Endothelial cell of umbilical vein (primary cell): ENCODE data around the gene CYBA. TPM values are rescaled to one million over a fixed set of nuclear protein-coding genes. Genes with fewer than 3 reads are reported as not detected.

Experiments used
- BruUV-seq: library from RNA; stranded (reverse); fragments of 400-500 nt; replicated peaks from 2 replicates; lab custom pipeline; 2021; lab: Mats Ljungman, UMichigan
- CTCF ChIA-PET: fragments of 300-600, 350-600 bp; sonication (Branson Sonifier 250); formaldehyde crosslinking; loops from one replicate; lab custom pipeline; 2021; ENCODE audit warnings: antibody characterized with exemption, inconsistent platforms; lab: Charles Lee
- POLR2A ChIA-PET: fragments of 300-600, 350-600 bp; sonication (Branson Sonifier 250); formaldehyde crosslinking; loops from one replicate; lab custom pipeline; 2021; ENCODE audit warnings: antibody characterized with exemption, inconsistent platforms; lab: Charles Lee
- DNase-seq: peaks from one replicate; pipeline ENCODE4 v3.0.0-alpha.2; 2011; ENCODE audit warnings: low read depth, low spot score
- FAIRE-seq: peaks from 2 replicates; lab custom pipeline; 2011; peaks lifted over from hg19 to GRCh38; lab: Jason Lieb, UNC
- H2AFZ ChIP-seq: 2 replicates; pipeline ENCODE4 v1.6.0; 2012; ENCODE audit warnings: low read depth, low read length, control low read depth, inconsistent platforms
- H3K27ac ChIP-seq: 2 replicates; pipeline ENCODE4 v1.5.1; 2011; ENCODE audit warnings: low read depth, mild to moderate bottlenecking, control low read depth, low read length, moderate library complexity; ENCODE audit not compliant: insufficient read depth
- H3K27me3 ChIP-seq, 2 experiments: 2 replicates each; pipeline versions ENCODE4 v1.6.0 to v1.6.1; 2011; ENCODE audit warnings: low read length in 2 of 2, mixed read lengths in 1 of 2; ENCODE audit not compliant: control insufficient read depth in 2 of 2, insufficient read depth in 2 of 2
- H3K36me3 ChIP-seq, 2 experiments: 2 replicates in 1 of 2; 3 replicates in 1 of 2; pipeline ENCODE4 v1.5.1; 2011; ENCODE audit warnings: low read length in 2 of 2, mild to moderate bottlenecking in 1 of 2, moderate library complexity in 1 of 2; ENCODE audit not compliant: control insufficient read depth in 2 of 2, insufficient read depth in 2 of 2; ENCODE audit errors: extremely low read depth in 1 of 2
- H3K4me1 ChIP-seq: 3 replicates; pipeline ENCODE4 v1.5.1; 2011; ENCODE audit warnings: mild to moderate bottlenecking, low read length; ENCODE audit not compliant: control insufficient read depth, insufficient read depth; ENCODE audit errors: extremely low read depth
- H3K4me2 ChIP-seq: 2 replicates; pipeline ENCODE4 v1.6.1; 2011; ENCODE audit warnings: low read length, control low read depth, mixed read lengths; ENCODE audit not compliant: insufficient read depth
- H3K4me3 ChIP-seq, 3 experiments: fragments of 200-600 bp in 1 of 3; sonication (generic), shearing (Covaris generic) in 1 of 3; replicated peaks in 1 of 3; 2 replicates each; pipeline ENCODE4 v1.5.1; 2011 to 2016; ENCODE audit warnings: control low read depth in 3 of 3, low read length in 3 of 3, mild to moderate bottlenecking in 2 of 3, inconsistent platforms in 1 of 3, low read depth in 1 of 3, moderate library complexity in 1 of 3; ENCODE audit not compliant: insufficient read depth in 1 of 3
- H3K79me2 ChIP-seq: 2 replicates; pipeline ENCODE4 v1.6.0; 2012; ENCODE audit warnings: low read length, inconsistent platforms; ENCODE audit not compliant: control insufficient read depth, insufficient read depth
- H3K9ac ChIP-seq: replicated peaks from 2 replicates; pipeline ENCODE3; 2011; ENCODE audit warnings: low read length, control low read depth; ENCODE audit not compliant: insufficient read depth; ENCODE audit errors: extremely low read depth
- H3K9me1 ChIP-seq: replicated peaks from 3 replicates; pipeline ENCODE4 v1.6.0; 2011; ENCODE audit warnings: mild to moderate bottlenecking, low read length; ENCODE audit not compliant: control insufficient read depth, insufficient read depth; ENCODE audit errors: extremely low read depth
- H3K9me3 ChIP-seq: replicated peaks from 2 replicates; pipeline ENCODE4 v1.5.1; 2012; ENCODE audit warnings: low read length, inconsistent platforms; ENCODE audit not compliant: control insufficient read depth, insufficient read depth
- H4K20me1 ChIP-seq: replicated peaks from 2 replicates; pipeline ENCODE3; 2011; ENCODE audit warnings: mild to moderate bottlenecking, low read length; ENCODE audit not compliant: control insufficient read depth, insufficient read depth; ENCODE audit errors: extremely low read depth
- CTCF ChIP-seq, 2 donors: IDR thresholded peaks; 1 replicate in 1 of 2; 2 replicates in 1 of 2; pipeline ENCODE4 v1.5.1; 2011; ENCODE audit warnings: low read length in 2 of 2, mild to moderate bottlenecking in 2 of 2, moderate library complexity in 2 of 2, control low read depth in 1 of 2, inconsistent platforms in 1 of 2, low read depth in 1 of 2; ENCODE audit not compliant: insufficient read depth in 1 of 2; ENCODE audit errors: extremely low read depth in 1 of 2
- EZH2 ChIP-seq: IDR thresholded peaks from 2 replicates; pipeline ENCODE4 v1.6.1; 2012; ENCODE audit warnings: borderline replicate concordance, low read depth, mild to moderate bottlenecking, moderate library complexity, low read length, inconsistent platforms; ENCODE audit not compliant: severe bottlenecking
- FOS ChIP-seq: IDR thresholded peaks from 2 replicates; pipeline ENCODE4 v1.6.1; 2011; ENCODE audit warnings: mild to moderate bottlenecking, low read length, moderate library complexity, borderline replicate concordance; ENCODE audit not compliant: insufficient read depth
- GATA2 ChIP-seq: IDR thresholded peaks from 2 replicates; pipeline ENCODE4 v1.7.0; 2011; ENCODE audit warnings: low read depth, mild to moderate bottlenecking, moderate library complexity, mixed read lengths, low read length; ENCODE audit not compliant: insufficient read length, insufficient read depth
- JUN ChIP-seq: IDR thresholded peaks from 2 replicates; pipeline ENCODE4 v1.6.1; 2011; ENCODE audit warnings: borderline replicate concordance, low read depth; ENCODE audit not compliant: insufficient read length, insufficient read depth
- MAX ChIP-seq: IDR thresholded peaks from 2 replicates; pipeline ENCODE4 v1.6.1; 2011; ENCODE audit not compliant: insufficient read depth, insufficient read length
- MYC ChIP-seq: IDR thresholded peaks from one replicate; pipeline ENCODE4 v1.6.1; 2011; ENCODE audit warnings: mild to moderate bottlenecking, low read depth, low read length
- POLR2A ChIP-seq: IDR thresholded peaks from 2 replicates; pipeline ENCODE4 v1.6.1; 2012; ENCODE audit warnings: low read depth, mild to moderate bottlenecking, control low read depth, low read length
- POLR2AphosphoS5 ChIP-seq: IDR thresholded peaks from 2 replicates; pipeline ENCODE4 v1.6.1; 2012; ENCODE audit warnings: low read depth, mild to moderate bottlenecking, control low read depth, low read length, moderate library complexity; ENCODE audit not compliant: insufficient read depth
- dilution Hi-C: fragments of 300-500 bp; cut with MboI; formaldehyde crosslinking; loops from one replicate; pipeline ENCODE4 v1.15.0; 2019; ENCODE audit warnings: low sequenced_read_pairs; ENCODE audit not compliant: extremely low pct_ligation_motif_present
- intact Hi-C: fragments of 100-400 bp; cut with micrococcal nuclease; formaldehyde crosslinking; loops from one replicate; pipeline ENCODE4 v1.10.0; 2022
- polyA plus RNA-seq, 4 experiments: library from polyadenylated mRNA; depleted of rRNA in 3 of 4; stranded (reverse) in 3 of 4; unstranded in 1 of 4; fragments of >200 nt; gene quantifications; 2 replicates each; pipeline versions ENCODE4 v1.2.1 to v1.2.3, GENCODE V29; 2011 to 2012; ENCODE audit warnings: missing spikeins in 1 of 4
- total RNA-seq: library from RNA; stranded (reverse); gene quantifications from 2 replicates; pipeline ENCODE4 v1.2.3, GENCODE V29; 2021

Gene CYBA
- total and polyA plus RNA-seq, 2 donors (not counting 3 experiments of a cell fraction or from before 2014, with no cell fraction given): 37.0 to 77.3 TPM

GRCh38 chr16:88635671-88636319 is 15.1 kb downstream of the CYBA start:
- Histone ChIP-seq H3K9me3 (no peaks in the 10 kb centered on the region), H2AFZ (no peak overlapping the region), H3K4me2 (no peak overlapping the region), H3K27me3 (peaks cover 9 to 19% of the 10 kb centered on the region in 2 experiments), H3K27ac (no peak overlapping the region), H3K9ac (no peak overlapping the region), H3K36me3 (no peaks in the 10 kb centered on the region), H4K20me1 (no peaks in the 10 kb centered on the region), H3K9me1 (no peaks in the 10 kb centered on the region), H3K79me2 (no peaks in the 10 kb centered on the region), H3K4me3 (no peak overlapping the region), H3K4me1 (peaks cover 8% of the 10 kb centered on the region)
- ChIA-PET POLR2A (no interaction called here), CTCF (interaction anchor here (1.3 kb wide), 1 partner anchor 49 kb away, joined by 3 read pairs; no protein-coding TSS in a partner anchor)
- no peak for DNase-seq
- intact Hi-C loops: loop anchor here (2.0 kb wide), 1 partner anchor 27 kb away; the partner anchor contains the start of gene MVD
- no TSS peak for BruUV-seq
- no peak for FAIRE-seq
- TF ChIP-seq FOS: no peak
- no peak for TF ChIP-seq MYC
- no peak for TF ChIP-seq POLR2A
- no peak for TF ChIP-seq GATA2
- no peak for TF ChIP-seq EZH2
- no peak for TF ChIP-seq MAX
- no peak for TF ChIP-seq POLR2AphosphoS5
- no peak for TF ChIP-seq CTCF (IDR thresholded peaks at IDR 0.05; ENCODE audit: extremely low read depth in 1 of 2, insufficient read depth in 1 of 2, low read depth in 1 of 2, low read length in 2 of 2)
- TF ChIP-seq JUN: no peak
- dilution Hi-C loops: no loop called here
